KMS-11 (cell line): ENCODE data around the gene MID1.

Experiments used
- H2AFZ ChIP-seq: fragments of 200-600 bp; sonication (generic); 2 replicates; pipeline ENCODE4 v1.6.1; 2016; ENCODE audit warnings: antibody characterized with exemption, mixed run types, low read depth
- H3K27ac ChIP-seq: fragments of 200-600 bp; sonication (generic); 2 replicates; pipeline ENCODE4 v1.6.1; 2016; ENCODE audit warnings: mild to moderate bottlenecking, mixed run types
- H3K27me3 ChIP-seq: fragments of 200-600 bp; sonication (generic); 2 replicates; pipeline ENCODE4 v1.6.1; 2017; ENCODE audit warnings: mild to moderate bottlenecking, low read depth, mixed run types, moderate library complexity; ENCODE audit not compliant: insufficient read depth
- H3K36me3 ChIP-seq: fragments of 200-600 bp; sonication (generic); 2 replicates; pipeline ENCODE4 v1.6.1; 2017; ENCODE audit warnings: mild to moderate bottlenecking, mixed run types; ENCODE audit not compliant: insufficient read depth
- H3K4me1 ChIP-seq: fragments of 200-600 bp; sonication (generic); 2 replicates; pipeline ENCODE4 v1.6.1; 2016; ENCODE audit warnings: mild to moderate bottlenecking, low read depth, mixed run types; ENCODE audit not compliant: poor library complexity, severe bottlenecking
- H3K4me2 ChIP-seq: fragments of 200-600 bp; sonication (generic); 2 replicates; pipeline ENCODE4 v1.7.0; 2016; ENCODE audit warnings: mild to moderate bottlenecking, mixed run types
- H3K4me3 ChIP-seq: fragments of 200-600 bp; sonication (generic); IDR thresholded peaks from 2 replicates; pipeline ENCODE4 v1.6.1; 2017; ENCODE audit warnings: low read depth, low read length, mixed read lengths; ENCODE audit not compliant: insufficient read depth
- H3K79me2 ChIP-seq: fragments of 200-600 bp; sonication (generic); 2 replicates; pipeline ENCODE4 v1.6.1; 2016; ENCODE audit warnings: low read depth, mixed run types; ENCODE audit not compliant: insufficient read depth
- H3K9ac ChIP-seq: fragments of 200-600 bp; sonication (generic); 2 replicates; pipeline ENCODE4 v1.6.1; 2016; ENCODE audit warnings: mild to moderate bottlenecking, mixed run types
- H4K20me1 ChIP-seq: fragments of 200-600 bp; sonication (generic); 2 replicates; pipeline ENCODE4 v1.6.1; 2016; ENCODE audit warnings: mild to moderate bottlenecking, mixed run types; ENCODE audit not compliant: insufficient read depth
- CTCF ChIP-seq: fragments of 200-600 bp; sonication (generic); conservative IDR thresholded peaks from 2 replicates; pipeline ENCODE4 v1.6.1; 2017; ENCODE audit warnings: low read depth, mild to moderate bottlenecking, antibody characterized with exemption, low read length, moderate library complexity, mixed read lengths

MID1 gene

GRCh38 chrX:10474913-10475568 lies 145.3 kb downstream of the MID1 start:
- no peak overlapping the region for H3K9ac ChIP-seq
- H3K4me2 ChIP-seq = no peak overlapping the region
- no peaks in the 10 kb centered on the region for H3K36me3 ChIP-seq
- H4K20me1 ChIP-seq = no peaks in the 10 kb centered on the region
- TF ChIP-seq CTCF = no peak
- no peaks in the 10 kb centered on the region for H3K79me2 ChIP-seq
- H3K27me3 ChIP-seq = no peaks in the 10 kb centered on the region
- no peak overlapping the region for H3K27ac ChIP-seq
- H3K4me3 ChIP-seq = no peak overlapping the region
- no peaks in the 10 kb centered on the region for H3K4me1 ChIP-seq
- H2AFZ ChIP-seq = no peak overlapping the region

- H3K27me3 ChIP-seq = no peaks in the 10 kb centered on the region
- H3K9ac ChIP-seq = no peak overlapping the region
- no peak overlapping the region for H3K27ac ChIP-seq
- no peak overlapping the region for H3K4me2 ChIP-seq
- TF ChIP-seq CTCF = no peak
- H3K4me1 ChIP-seq = no peaks in the 10 kb centered on the region
- no peak overlapping the region for H3K4me3 ChIP-seq
- H4K20me1 ChIP-seq = no peaks in the 10 kb centered on the region
- H2AFZ ChIP-seq = no peak overlapping the region
- H3K79me2 ChIP-seq = no peaks in the 10 kb centered on the region
- H3K36me3 ChIP-seq = no peaks in the 10 kb centered on the region
Observed at GRCh38 chrX:10474510-10474909, 145.9 kb downstream of the MID1 start.

- no peak overlapping the region for H3K4me2 ChIP-seq
- H3K9ac ChIP-seq = no peak overlapping the region
- H3K79me2 ChIP-seq = no peaks in the 10 kb centered on the region
- H3K27ac ChIP-seq = no peak overlapping the region
- no peak overlapping the region for H2AFZ ChIP-seq
- H3K27me3 ChIP-seq = no peaks in the 10 kb centered on the region
- H3K36me3 ChIP-seq = no peaks in the 10 kb centered on the region
- TF ChIP-seq CTCF = no peak
- H3K4me3 ChIP-seq = no peak overlapping the region
- H4K20me1 ChIP-seq = no peaks in the 10 kb centered on the region
- H3K4me1 ChIP-seq = no peaks in the 10 kb centered on the region
Observed at GRCh38 chrX:10471418-10471817, 149.0 kb downstream of the MID1 start.

- TF ChIP-seq CTCF = no peak
- Histone ChIP-seq H4K20me1 (no peaks in the 10 kb centered on the region), H3K4me3 (no peak overlapping the region), H3K4me2 (no peak overlapping the region), H3K27me3 (no peaks in the 10 kb centered on the region), H2AFZ (no peak overlapping the region), H3K9ac (no peak overlapping the region), H3K27ac (no peak overlapping the region), H3K79me2 (no peaks in the 10 kb centered on the region), H3K4me1 (no peaks in the 10 kb centered on the region), H3K36me3 (no peaks in the 10 kb centered on the region)
Observed at GRCh38 chrX:10470009-10470408, 150.4 kb downstream of the MID1 start.
